GM21825 (cell line): ENCODE results near the gene GALC.

Experiments
- ATAC-seq: cut with Tn5 transposase; IDR thresholded peaks from one replicate; pipeline ENCODE4 v1.9.1; 2021; ENCODE audit warnings: mild to moderate bottlenecking, moderate library complexity; ENCODE audit not compliant: unreplicated experiment

The GALC gene

GRCh38 chr14:88008039-88008742 lies 15.2 kb upstream of the GALC start:
- no peak for ATAC-seq

DNA sequence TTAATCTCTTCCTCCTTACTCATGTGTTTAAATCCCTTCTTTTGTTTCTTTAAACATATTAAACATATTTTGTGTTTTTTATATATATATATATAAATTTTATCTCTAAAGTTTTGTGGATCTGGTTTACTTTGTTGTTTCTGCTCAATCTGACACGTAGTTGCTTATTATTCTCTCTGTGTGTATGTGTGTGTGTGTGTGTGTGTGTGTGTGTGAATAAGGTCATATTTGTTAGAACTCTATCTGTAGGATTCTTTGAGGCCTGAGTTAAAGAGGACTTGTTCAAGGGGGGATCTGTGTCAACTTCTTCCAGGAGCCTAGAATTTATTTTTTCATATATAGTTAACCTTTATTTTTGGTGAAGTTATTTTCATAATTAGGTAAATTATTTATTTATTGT lies 14.6 kb upstream of the GALC start:
- ATAC-seq = no peak

- ATAC-seq = peak; percentile 88
These were observed 13.2 kb upstream of the GALC start for GRCh38 chr14:88005978-88006851.

DNA sequence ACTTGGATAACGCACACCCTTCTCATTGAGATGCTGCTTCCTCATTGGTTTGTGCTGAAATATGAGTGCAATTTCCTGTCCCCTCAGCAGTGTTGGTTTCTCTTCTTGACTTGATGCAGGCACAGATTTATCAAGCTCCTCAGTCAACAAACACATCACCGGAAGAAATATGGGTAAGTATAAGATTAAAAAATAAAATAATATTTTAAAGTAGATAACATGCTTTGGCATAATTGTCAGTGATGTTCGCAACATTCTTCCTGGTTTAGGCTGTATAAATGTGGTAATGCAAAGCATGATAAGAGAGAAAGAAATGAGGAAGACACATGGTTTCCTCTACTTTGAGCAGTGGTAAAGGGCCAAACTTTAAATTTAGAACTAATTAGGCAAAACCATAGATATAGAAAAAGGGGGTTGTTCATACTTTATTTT lies 12.1 kb upstream of the GALC start, which contains the start of gene GPR65:
Gene GPR65 (plus strand): TSS at position 86 of the 432 bp plus-strand sequence. CDS start 5,713 bp downstream, outside the sequence.
- ATAC-seq = peak; percentile 66

- ATAC-seq = no peak
These were observed 11.6 kb upstream of the GALC start for GRCh38 chr14:88004506-88005036.

GRCh38 chr14:88003425-88003824 lies 10.4 kb upstream of the GALC start:
- no peak for ATAC-seq

GRCh38 chr14:88002421-88003075 lies 9.6 kb upstream of the GALC start:
- no peak for ATAC-seq

GRCh38 chr14:87999277-87999676 lies 6.3 kb upstream of the GALC start:
- ATAC-seq = no peak

- no peak for ATAC-seq
These were observed 5.5 kb upstream of the GALC start for GRCh38 chr14:87998482-87998881.

DNA sequence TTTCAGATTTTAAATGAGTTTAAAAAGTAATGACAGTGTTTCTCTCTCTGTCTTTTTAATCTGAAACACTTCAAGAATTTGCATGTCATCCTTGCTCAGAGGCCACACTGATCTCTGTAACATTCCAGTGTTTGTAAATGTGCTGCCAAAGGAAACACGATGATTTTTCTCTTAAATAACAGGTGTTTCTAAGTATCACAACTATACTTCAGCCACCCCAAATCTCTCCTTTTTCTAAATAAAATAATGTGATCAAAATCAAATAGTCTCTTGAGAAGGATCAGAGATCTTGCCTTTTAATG lies 3.3 kb upstream of the GALC start:
- ATAC-seq = no peak

GRCh38 chr14:87995500-87996290 lies 2.7 kb upstream of the GALC start:
- ATAC-seq = no peak

- peak; percentile 35 for ATAC-seq
These were observed 2.0 kb upstream of the GALC start for GRCh38 chr14:87994974-87995373.

GRCh38 chr14:87992346-87992717 lies 650 bp downstream of the GALC start:
- peak; percentile 7 for ATAC-seq

DNA sequence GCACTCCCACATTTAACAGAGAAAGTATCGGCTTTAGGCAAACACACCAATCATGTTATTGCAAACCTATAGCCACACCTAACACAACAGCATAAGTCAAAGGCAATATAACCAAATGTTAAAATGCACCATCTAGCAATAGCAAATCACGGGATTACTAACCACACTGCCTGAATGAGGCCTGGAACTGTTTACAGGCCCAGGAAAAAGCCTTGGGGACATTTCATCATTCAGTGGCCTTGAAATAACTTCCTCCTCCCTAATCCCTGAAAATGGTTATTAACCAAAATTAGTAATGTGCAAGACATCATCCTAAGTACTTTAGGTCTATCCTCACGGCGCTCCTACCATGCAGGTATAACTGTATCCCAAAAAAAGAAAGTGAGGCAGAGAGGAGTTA lies 2.3 kb downstream of the GALC start:
- ATAC-seq = no peak

DNA sequence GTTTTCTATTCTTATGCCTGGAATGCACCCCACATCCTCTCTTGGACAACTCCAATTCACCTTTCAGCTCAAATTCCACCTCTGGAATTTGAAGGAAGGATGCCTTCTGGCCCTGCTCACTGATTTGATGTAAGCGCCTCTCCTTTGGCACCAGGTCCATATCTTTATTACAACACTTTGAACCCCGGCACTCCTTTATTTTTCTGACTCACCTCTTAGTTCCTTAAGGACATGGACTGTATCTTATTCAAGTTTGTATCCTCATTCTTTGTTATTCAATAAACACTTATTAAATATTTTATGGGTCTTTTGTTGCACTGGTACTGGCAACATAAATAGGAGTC lies 3.1 kb downstream of the GALC start:
- no peak for ATAC-seq

- no peak for ATAC-seq
These were observed 3.6 kb downstream of the GALC start for GRCh38 chr14:87989221-87989955.

DNA sequence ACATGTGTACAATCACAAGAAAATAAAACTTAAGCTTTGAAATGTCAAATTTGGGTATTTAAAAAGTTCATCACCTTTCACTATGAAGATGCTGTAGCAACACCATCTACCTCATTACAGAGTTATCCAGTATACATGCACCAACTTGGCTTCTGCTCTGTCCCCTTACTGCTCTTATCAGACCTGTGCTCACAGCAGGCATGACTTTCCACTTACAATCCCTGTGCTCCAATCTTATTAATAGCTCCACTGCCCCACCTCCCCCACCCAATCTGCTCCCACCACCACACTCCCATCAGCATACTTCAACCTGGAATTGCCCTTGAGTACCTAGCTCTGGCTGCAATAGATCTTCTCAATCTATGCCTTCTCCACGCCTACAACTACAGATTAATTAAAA lies 13.3 kb downstream of the GALC start:
- ATAC-seq = no peak

- no peak for ATAC-seq
These were observed 17.3 kb downstream of the GALC start for GRCh38 chr14:87975636-87976035.

GRCh38 chr14:87971010-87971409 lies 22.0 kb downstream of the GALC start:
- ATAC-seq = peak; percentile 95

- ATAC-seq = no peak
These were observed 25.5 kb downstream of the GALC start for GRCh38 chr14:87967496-87967895.
